HEK293T (cell line): ENCODE data around the gene SMIM12.

Source experiments
- BHLHE40 ChIP-seq: fragments of 450-650 bp; IDR thresholded peaks from 2 replicates; pipeline ENCODE4 v1.6.1; 2016; ENCODE audit warnings: mild to moderate bottlenecking, moderate library complexity, borderline replicate concordance
- CTBP1 ChIP-seq: fragments of 450-650 bp; IDR thresholded peaks from 2 replicates; pipeline ENCODE4 v1.6.1; 2016; ENCODE audit warnings: borderline replicate concordance
- FOXK2 ChIP-seq: fragments of 450-650 bp; IDR thresholded peaks from 2 replicates; pipeline ENCODE4 v1.6.1; 2016; ENCODE audit warnings: mild to moderate bottlenecking
- HDGF ChIP-seq: fragments of 450-650 bp; IDR thresholded peaks from 2 replicates; pipeline ENCODE4 v1.6.1; 2017; ENCODE audit warnings: antibody characterized with exemption, borderline replicate concordance
- NFRKB ChIP-seq: fragments of 450-650 bp; IDR thresholded peaks from 2 replicates; pipeline ENCODE4 v1.6.1; 2016; ENCODE audit warnings: mild to moderate bottlenecking, moderate library complexity
- SP1 ChIP-seq: fragments of 450-650 bp; IDR thresholded peaks from 2 replicates; pipeline ENCODE4 v1.6.1; 2017
- TARDBP ChIP-seq: fragments of 450-650 bp; IDR thresholded peaks from 2 replicates; pipeline ENCODE4 v1.6.1; 2016

- TF ChIP-seq BHLHE40 = no peak
- TF ChIP-seq FOXK2 = no peak
- no peak for TF ChIP-seq CTBP1
- TF ChIP-seq NFRKB = no peak
- no peak for TF ChIP-seq TARDBP
- no peak for TF ChIP-seq HDGF
- no peak for TF ChIP-seq SP1
Measured at GRCh38 chr1:34899906-34900305, 40.4 kb upstream of the SMIM12 start.
